HG03439 (cell line): ENCODE results near the gene FAM131A.
"Not testable (repeated sequence)": the region's sequence is repeated elsewhere in the genome, so short reads cannot be mapped to it uniquely, and the experiment has no call there.

Source experiments
- ATAC-seq: cut with Tn5 transposase; IDR thresholded peaks from one replicate; pipeline ENCODE4 v1.9.1; 2021; ENCODE audit warnings: mild to moderate bottlenecking, moderate library complexity; ENCODE audit not compliant: unreplicated experiment

FAM131A gene

GRCh38 chr3:184338511-184338945 lies 1.1 kb downstream of the FAM131A start:
- ATAC-seq: no peak

- ATAC-seq: no peak
These were observed 1.6 kb downstream of the FAM131A start for GRCh38 chr3:184339001-184339400.

- not testable (repeated sequence) for ATAC-seq
These were observed 2.2 kb downstream of the FAM131A start for GRCh38 chr3:184339451-184340135.

- ATAC-seq: no peak
These were observed 4.5 kb downstream of the FAM131A start for GRCh38 chr3:184341925-184342324.

GRCh38 chr3:184343200-184343876 lies 5.9 kb downstream of the FAM131A start:
- no peak for ATAC-seq

- ATAC-seq: no peak
These were observed 7.3 kb downstream of the FAM131A start for GRCh38 chr3:184344579-184345316.

GRCh38 chr3:184345317-184346144 lies 8.1 kb downstream of the FAM131A start:
- no peak for ATAC-seq

- no peak for ATAC-seq
These were observed 9.2 kb downstream of the FAM131A start for GRCh38 chr3:184346480-184347190.

- no peak for ATAC-seq
These were observed 10.1 kb downstream of the FAM131A start for GRCh38 chr3:184347321-184348056.

- ATAC-seq: no peak
These were observed 10.6 kb downstream of the FAM131A start for GRCh38 chr3:184348057-184348382.

GRCh38 chr3:184349563-184350470 lies 12.4 kb downstream of the FAM131A start:
- no peak for ATAC-seq

GRCh38 chr3:184350618-184351017 lies 13.2 kb downstream of the FAM131A start:
- no peak for ATAC-seq

- ATAC-seq: no peak
These were observed 14.2 kb downstream of the FAM131A start for GRCh38 chr3:184351511-184352148.

- no peak for ATAC-seq
These were observed 14.9 kb downstream of the FAM131A start for GRCh38 chr3:184352149-184352785.

GRCh38 chr3:184352897-184353545 lies 15.6 kb downstream of the FAM131A start:
- ATAC-seq: no peak

- no peak for ATAC-seq
These were observed 16.1 kb downstream of the FAM131A start for GRCh38 chr3:184353546-184353941.

- no peak for ATAC-seq
These were observed 16.8 kb downstream of the FAM131A start for GRCh38 chr3:184354121-184354728.
